Keratinocyte (primary cell): ENCODE data around the gene NPPC.

Experiments
- CTCF ChIP-seq, 3 experiments: IDR thresholded peaks in 1 of 3; conservative IDR thresholded peaks in 1 of 3; optimal IDR thresholded peaks in 1 of 3; 2 replicates in 2 of 3; 3 replicates in 1 of 3; pipeline versions ENCODE3 to v1.5.1; 2011; ENCODE audit warnings: low read length in 3 of 3, mild to moderate bottlenecking in 3 of 3, moderate library complexity in 2 of 3, control low read depth in 1 of 3, inconsistent platforms in 1 of 3; ENCODE audit not compliant: insufficient read depth in 2 of 3; ENCODE audit errors: extremely low read depth in 1 of 3
- EZH2 ChIP-seq: IDR thresholded peaks from one replicate; pipeline ENCODE4 v1.6.1; 2012; ENCODE audit warnings: inconsistent platforms, mild to moderate bottlenecking, low read length, moderate library complexity

- TF ChIP-seq CTCF (optimal IDR thresholded peaks at IDR 0.05 in 1 of 3, IDR thresholded peaks at IDR 0.05 in 1 of 3, conservative IDR thresholded peaks at IDR 0.05 in 1 of 3; ENCODE audit: extremely low read depth in 1 of 3, insufficient read depth in 2 of 3, low read length in 3 of 3), result peak in 1 of 3 experiments; percentile 10
- TF ChIP-seq EZH2, result no peak
Observed at GRCh38 chr2:231928481-231928880, 2.3 kb upstream of the NPPC start.
